OCI-LY1 (cell line): Measurements from ENCODE around the gene UTP14C.

Source experiments
- EZH2 ChIP-seq: fragments of 200-600 bp; sonication (generic), shearing (Covaris generic); IDR thresholded peaks from 2 replicates; pipeline ENCODE4 v1.8.0; 2017; ENCODE audit warnings: borderline replicate concordance, mixed run types, mild to moderate bottlenecking, antibody characterized with exemption, low read length, moderate library complexity, mixed read lengths
- TF ChIP-seq, protein P1 (sequence below): fragments of 200-600 bp; sonication (generic), shearing (Covaris generic); IDR thresholded peaks from 2 replicates; pipeline ENCODE4 v1.5.1; 2017; ENCODE audit warnings: mild to moderate bottlenecking, antibody characterized with exemption, low read length, moderate library complexity, mixed read lengths

DNA sequence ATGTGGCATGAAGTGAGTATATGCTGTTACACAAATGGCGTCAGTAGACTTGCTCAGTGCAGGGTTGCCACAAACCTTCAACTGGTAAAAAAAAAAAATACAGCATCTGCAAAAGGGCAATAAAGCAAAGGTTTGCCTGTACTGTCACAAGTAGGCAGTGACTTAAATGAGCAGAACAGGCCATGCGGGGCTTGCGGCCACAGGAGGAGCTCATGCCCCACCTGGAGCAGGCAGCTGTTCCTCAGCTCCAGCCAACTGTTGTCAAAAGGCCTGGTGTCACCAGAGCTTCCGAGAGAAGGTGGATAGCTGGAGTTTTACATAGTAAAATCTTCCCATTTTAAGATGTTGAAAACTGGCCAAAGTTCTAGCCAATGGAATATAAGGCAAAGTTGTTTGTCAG lies 20.9 kb upstream of the UTP14C start:
- TF ChIP-seq, protein P1, sequence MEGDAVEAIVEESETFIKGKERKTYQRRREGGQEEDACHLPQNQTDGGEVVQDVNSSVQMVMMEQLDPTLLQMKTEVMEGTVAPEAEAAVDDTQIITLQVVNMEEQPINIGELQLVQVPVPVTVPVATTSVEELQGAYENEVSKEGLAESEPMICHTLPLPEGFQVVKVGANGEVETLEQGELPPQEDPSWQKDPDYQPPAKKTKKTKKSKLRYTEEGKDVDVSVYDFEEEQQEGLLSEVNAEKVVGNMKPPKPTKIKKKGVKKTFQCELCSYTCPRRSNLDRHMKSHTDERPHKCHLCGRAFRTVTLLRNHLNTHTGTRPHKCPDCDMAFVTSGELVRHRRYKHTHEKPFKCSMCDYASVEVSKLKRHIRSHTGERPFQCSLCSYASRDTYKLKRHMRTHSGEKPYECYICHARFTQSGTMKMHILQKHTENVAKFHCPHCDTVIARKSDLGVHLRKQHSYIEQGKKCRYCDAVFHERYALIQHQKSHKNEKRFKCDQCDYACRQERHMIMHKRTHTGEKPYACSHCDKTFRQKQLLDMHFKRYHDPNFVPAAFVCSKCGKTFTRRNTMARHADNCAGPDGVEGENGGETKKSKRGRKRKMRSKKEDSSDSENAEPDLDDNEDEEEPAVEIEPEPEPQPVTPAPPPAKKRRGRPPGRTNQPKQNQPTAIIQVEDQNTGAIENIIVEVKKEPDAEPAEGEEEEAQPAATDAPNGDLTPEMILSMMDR: no peak
- TF ChIP-seq EZH2: no peak
